GM10847 (cell line): ENCODE results near the gene COLGALT1.

Experiments
- POLR2A ChIP-seq: IDR thresholded peaks from 2 replicates; pipeline ENCODE4 v1.6.1; 2011; ENCODE audit not compliant: insufficient read length; ENCODE audit errors: extremely low read depth

COLGALT1 gene

DNA sequence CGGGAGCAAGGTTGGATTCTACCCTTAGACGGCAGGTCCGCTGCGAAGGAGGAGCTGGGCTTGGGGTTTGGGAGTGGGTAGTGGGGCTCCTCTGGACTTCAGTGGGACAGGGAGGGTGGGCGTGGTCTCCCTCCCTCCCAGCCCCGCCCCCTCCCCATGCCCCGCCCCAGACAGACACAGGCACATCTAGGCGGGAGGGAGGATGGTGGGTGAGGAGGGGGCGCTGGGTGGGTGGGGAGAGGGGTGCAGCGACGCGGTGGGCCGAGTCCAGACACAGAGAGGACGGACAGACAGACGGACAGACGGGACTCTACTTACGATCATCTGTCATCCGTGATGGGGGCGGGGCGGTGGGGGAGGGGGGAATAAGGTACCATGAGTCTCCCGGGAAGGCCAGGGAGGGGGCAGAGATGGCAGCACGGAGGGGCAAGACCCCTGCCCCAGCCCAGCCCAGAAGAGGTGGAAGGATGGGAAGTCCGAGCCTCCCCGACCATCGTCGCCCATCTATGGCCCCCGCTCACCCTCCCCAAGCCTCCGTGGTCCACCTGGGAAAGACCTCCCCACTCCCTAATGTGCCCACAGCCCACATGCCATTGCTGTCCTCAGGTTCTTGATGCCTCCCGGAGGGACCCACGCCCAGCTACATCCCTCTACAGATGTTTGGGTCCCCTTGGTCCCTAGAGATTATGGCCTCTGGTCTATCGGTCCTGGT lies 67.9 kb downstream of the COLGALT1 start:
- no peak for TF ChIP-seq POLR2A

DNA sequence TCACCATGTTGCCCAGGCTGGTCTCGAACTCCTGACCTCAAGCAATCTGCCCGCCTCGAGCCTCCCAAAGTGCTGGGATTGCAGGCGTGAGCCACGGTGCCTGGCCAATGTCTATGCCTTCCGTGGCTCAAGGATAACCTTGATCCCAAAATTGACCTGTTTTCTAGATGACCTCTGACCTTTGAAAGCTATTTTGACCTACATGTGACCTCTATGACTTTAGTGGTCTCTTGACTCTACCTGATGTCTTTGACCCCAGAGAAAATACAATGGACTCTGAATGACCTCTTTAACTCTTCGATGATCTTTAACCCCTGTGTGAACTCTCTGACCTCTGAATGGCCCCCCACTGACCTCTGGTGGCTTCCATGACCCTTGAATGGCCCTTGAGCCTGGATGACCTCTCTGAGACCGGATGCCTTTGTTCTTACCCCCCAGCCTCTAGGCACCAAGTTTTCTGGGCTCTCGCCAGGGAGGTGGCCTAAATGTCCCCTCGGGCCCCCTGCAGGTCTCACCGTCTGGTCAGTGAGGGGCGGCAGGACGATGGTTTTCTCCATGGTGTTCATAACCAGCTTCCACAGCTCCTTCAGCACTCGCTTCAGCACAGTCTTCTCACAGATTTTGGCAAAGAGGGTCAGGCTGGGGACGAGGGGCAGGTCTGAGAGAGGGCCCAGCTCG lies 69.0 kb downstream of the COLGALT1 start:
- TF ChIP-seq POLR2A = no peak

DNA sequence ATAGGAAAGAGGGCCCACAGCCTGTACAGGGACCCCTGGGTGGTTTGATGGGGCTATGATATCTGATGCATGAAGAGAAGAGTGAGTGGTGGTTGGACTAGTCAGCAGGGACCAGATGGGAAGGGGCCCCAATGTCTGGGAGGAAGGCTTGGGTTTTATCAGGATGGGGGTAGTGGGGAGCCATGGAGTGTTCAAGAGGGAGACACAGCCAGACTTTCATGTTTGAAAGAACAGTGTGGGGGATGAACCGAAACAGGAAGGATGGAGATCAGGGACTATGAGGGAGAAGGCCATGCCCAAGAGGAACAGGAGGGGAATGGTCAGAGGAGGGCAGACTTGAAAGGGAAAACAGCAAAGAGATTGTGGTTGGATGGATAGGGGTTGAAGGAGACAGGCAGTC lies 69.6 kb downstream of the COLGALT1 start:
- TF ChIP-seq POLR2A = no peak

GRCh38 chr19:17625980-17626379 lies 70.5 kb downstream of the COLGALT1 start:
- no peak for TF ChIP-seq POLR2A

GRCh38 chr19:17626456-17627015 lies 71.1 kb downstream of the COLGALT1 start:
- no peak for TF ChIP-seq POLR2A

GRCh38 chr19:17627161-17627560 lies 71.7 kb downstream of the COLGALT1 start:
- no peak for TF ChIP-seq POLR2A

DNA sequence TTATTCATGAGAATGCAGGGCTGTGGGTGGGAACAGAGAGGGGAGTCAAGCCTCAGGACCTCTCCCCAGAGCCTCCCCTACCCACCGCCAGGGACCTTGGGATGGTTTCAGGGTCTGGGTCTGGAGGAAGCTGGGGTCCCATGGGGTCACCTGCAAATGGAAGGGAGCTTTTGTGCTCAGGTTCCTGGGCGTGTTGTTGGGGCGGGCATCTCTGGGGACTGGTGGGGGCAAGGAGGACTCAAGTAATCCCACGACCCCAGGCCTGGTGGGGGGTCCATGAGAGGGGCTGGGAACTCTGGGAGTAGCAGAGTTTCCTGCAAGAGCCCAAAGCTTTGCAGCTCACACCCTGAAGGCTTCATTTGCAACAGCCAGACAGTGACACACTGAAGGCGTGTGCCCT lies 72.5 kb downstream of the COLGALT1 start:
- TF ChIP-seq POLR2A = no peak

DNA sequence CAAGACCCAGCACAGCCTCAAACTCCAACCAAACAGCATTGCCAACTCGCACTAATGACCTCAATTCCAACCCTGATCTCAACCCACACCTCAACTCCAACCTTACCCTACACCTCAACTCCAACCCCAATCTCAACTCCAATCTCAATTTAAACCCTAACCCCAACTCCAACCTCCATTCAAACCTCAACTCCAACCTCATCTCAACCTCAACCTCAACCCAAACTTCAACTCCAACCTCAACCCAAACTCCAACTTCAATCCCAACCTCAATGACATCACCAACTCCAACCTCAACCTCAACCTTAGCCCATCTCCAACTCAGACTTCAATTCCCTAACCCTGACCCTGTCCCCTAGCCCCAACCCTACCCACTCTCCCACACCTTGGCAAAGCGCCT lies 74.3 kb downstream of the COLGALT1 start:
- no peak for TF ChIP-seq POLR2A

DNA sequence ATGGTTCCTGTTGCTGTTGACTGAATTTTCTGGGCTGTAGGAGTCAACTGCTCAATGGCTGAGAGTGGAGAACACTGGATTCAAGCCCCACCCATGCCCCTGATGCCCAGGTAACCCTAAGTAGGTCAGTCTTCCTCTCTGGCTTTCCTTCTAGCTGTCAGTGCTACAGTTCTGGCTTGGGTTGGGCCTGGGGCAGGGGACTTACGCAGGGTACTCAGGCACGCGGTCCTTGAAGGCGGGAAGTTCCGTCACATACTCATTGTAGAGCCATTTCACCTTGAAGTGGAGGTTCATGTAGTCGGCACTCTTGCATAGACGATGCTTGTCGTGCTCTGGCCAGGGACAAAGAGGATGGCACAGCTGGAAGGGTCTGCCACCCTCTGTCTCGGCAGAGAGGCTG lies 77.1 kb downstream of the COLGALT1 start:
- no peak for TF ChIP-seq POLR2A
